ENCODE results near the gene MAP2K5.

The MAP2K5 gene

GRCh38 chr15:67685008-67685599 lies 142.6 kb downstream of the MAP2K5 start:
- Histone ChIP-seq H3K4me3 (ENCODE audit: low read depth, low read length) (no peak overlapping the region), H3K9me3 (ENCODE audit: severe bottlenecking) (peaks cover 10% of the 10 kb centered on the region), H3K27me3 (ENCODE audit: insufficient read depth, low read depth, severe bottlenecking) (no peaks in the 10 kb centered on the region), H3K27ac (no peak overlapping the region), H3K36me3 (no peaks in the 10 kb centered on the region)
- TF ChIP-seq CTCF (IDR thresholded peaks at IDR 0.05; ENCODE audit: low read depth, low read length), result no peak
- no peak for DNase-seq

- DNase-seq, result no peak
- Histone ChIP-seq H3K27ac (no peak overlapping the region), H3K4me3 (ENCODE audit: low read depth, low read length) (no peak overlapping the region), H3K27me3 (ENCODE audit: insufficient read depth, low read depth, severe bottlenecking) (no peaks in the 10 kb centered on the region), H3K9me3 (ENCODE audit: severe bottlenecking) (peaks cover 10% of the 10 kb centered on the region), H3K36me3 (no peaks in the 10 kb centered on the region)
- no peak for TF ChIP-seq CTCF (IDR thresholded peaks at IDR 0.05; ENCODE audit: low read depth, low read length)
These were observed 143.2 kb downstream of the MAP2K5 start for GRCh38 chr15:67685716-67686115.

DNA sequence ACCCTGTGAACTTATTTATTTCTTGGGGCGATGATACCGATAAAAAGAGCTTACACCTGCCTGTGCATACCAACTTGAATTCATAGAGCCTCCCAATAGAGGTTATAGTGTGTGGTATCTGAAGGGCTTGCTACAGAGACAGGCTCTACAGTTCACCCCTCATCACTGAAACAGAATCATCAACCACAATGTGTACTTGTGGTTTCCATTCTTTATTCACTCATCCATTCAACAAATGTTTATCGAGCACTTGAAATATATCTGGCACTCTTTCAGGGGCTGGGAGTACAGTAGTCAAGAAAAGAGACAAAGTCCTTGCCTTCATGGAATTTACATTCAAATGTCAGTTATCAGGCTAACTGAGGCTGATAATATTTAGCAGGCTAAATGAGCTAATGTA lies 148.4 kb downstream of the MAP2K5 start:
- Histone ChIP-seq H3K27me3 (ENCODE audit: insufficient read depth, low read depth, severe bottlenecking) (no peaks in the 10 kb centered on the region), H3K27ac (no peak overlapping the region), H3K4me3 (ENCODE audit: low read depth, low read length) (no peak overlapping the region), H3K9me3 (ENCODE audit: severe bottlenecking) (no peaks in the 10 kb centered on the region), H3K36me3 (no peaks in the 10 kb centered on the region)
- TF ChIP-seq CTCF (IDR thresholded peaks at IDR 0.05; ENCODE audit: low read depth, low read length), result no peak
- no peak for DNase-seq

DNA sequence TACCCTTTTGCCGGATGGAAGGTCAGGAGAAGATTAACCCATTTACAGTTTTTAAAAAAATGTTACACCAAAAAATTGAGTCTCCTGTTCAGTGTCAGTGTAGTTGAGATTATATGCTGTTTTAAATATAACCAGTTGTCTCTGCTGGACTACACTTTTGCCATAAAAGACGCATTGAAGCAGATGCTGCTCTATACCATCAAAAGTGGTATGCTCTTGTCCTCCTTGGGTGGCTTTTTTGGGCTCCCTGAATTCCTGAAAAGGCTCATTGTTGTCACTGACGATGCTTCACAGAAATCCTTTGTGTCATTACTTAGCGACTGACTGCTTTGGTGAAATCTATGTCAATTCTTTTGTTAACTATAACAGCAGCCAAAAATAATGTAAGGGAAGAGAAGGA lies 148.9 kb downstream of the MAP2K5 start:
- no peaks in the 10 kb centered on the region for H3K9me3 ChIP-seq (ENCODE audit: severe bottlenecking)
- H3K27me3 ChIP-seq (ENCODE audit: insufficient read depth, low read depth, severe bottlenecking), result no peaks in the 10 kb centered on the region
- H3K36me3 ChIP-seq, result no peaks in the 10 kb centered on the region
- no peak overlapping the region for H3K4me3 ChIP-seq (ENCODE audit: low read depth, low read length)
- TF ChIP-seq CTCF (IDR thresholded peaks at IDR 0.05; ENCODE audit: low read depth, low read length), result no peak
- no peak overlapping the region for H3K27ac ChIP-seq
- DNase-seq, result no peak

DNA sequence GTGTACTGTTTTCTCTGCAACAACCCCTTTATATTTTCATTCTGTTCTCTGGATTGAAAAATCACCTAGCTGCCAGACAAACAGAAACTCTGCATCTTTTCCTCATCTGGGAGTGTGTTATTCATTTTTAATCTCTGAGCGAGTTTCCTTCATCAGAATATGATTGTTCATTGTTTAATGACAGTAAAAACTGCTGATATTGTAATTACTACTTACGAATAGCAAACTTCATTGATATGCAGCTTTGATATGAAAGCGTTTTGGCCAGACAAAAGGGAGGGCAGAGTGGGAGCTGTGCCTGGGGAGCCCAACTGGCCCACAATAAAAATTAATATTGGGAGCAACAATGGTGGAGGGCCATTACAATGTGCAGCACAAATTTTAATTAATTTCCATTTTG lies 150.1 kb downstream of the MAP2K5 start:
- H3K36me3 ChIP-seq, result no peaks in the 10 kb centered on the region
- no peak overlapping the region for H3K4me3 ChIP-seq (ENCODE audit: low read depth, low read length)
- no peak for DNase-seq
- no peaks in the 10 kb centered on the region for H3K27me3 ChIP-seq (ENCODE audit: insufficient read depth, low read depth, severe bottlenecking)
- H3K27ac ChIP-seq, result no peak overlapping the region
- no peaks in the 10 kb centered on the region for H3K9me3 ChIP-seq (ENCODE audit: severe bottlenecking)
- TF ChIP-seq CTCF (IDR thresholded peaks at IDR 0.05; ENCODE audit: low read depth, low read length), result no peak

DNA sequence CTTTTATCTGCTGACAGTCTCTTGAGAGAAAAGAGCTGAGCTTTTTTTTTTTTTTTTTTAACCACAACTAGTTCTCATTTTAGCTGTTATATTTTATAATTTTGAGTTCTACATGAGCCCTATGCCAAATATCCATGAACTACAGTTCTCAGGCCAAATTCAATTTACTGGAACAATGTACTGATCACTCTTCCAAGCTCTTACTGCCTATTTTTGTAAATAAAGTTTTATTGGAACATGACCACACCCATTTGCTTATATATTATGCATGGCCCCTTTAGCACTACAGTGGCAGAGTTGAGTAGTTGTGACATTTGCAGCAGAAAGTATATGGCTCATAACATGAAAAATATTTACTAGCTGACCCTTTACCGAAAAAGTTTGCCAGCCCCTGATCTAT lies 153.6 kb downstream of the MAP2K5 start:
- Histone ChIP-seq H3K27ac (no peak overlapping the region), H3K4me3 (ENCODE audit: low read depth, low read length) (no peak overlapping the region), H3K27me3 (ENCODE audit: insufficient read depth, low read depth, severe bottlenecking) (no peaks in the 10 kb centered on the region), H3K9me3 (ENCODE audit: severe bottlenecking) (no peaks in the 10 kb centered on the region), H3K36me3 (no peaks in the 10 kb centered on the region)
- DNase-seq, result no peak
- TF ChIP-seq CTCF (IDR thresholded peaks at IDR 0.05; ENCODE audit: low read depth, low read length), result no peak
